MCF 10A (cell line): ENCODE data around the gene TRPC4AP. TPM values are rescaled to one million over a fixed set of nuclear protein-coding genes. Genes with fewer than 3 reads are reported as not detected.

Experiments
- BruUV-seq: library from RNA; stranded (reverse); fragments of 400-500 nt; replicated peaks from 2 replicates; lab custom pipeline; 2021; lab: Mats Ljungman, UMichigan
- CTCF ChIA-PET: fragments of 300-600 bp; sonication (Branson Sonifier 250); formaldehyde crosslinking; extraction: SDS; loops from one replicate; lab custom pipeline; 2021; ENCODE audit warnings: antibody characterized with exemption, inconsistent platforms; lab: Yijun Ruan, JAX
- POLR2A ChIA-PET: fragments of 300-600, 350-650 bp; sonication (Branson Sonifier 250); formaldehyde crosslinking; extraction: SDS; loops from one replicate; lab custom pipeline; 2020; ENCODE audit warnings: antibody characterized with exemption, inconsistent platforms; lab: Yijun Ruan, JAX
- DNase-seq: peaks from one replicate; pipeline ENCODE4 v3.0.0-alpha.2; 2018; ENCODE audit not compliant: unreplicated experiment
- H3K27ac Mint-ChIP-seq: one replicate; pipeline ENCODE4 v1.8.0; 2022; ENCODE audit warnings: mild to moderate bottlenecking, low read depth, mixed read lengths; ENCODE audit not compliant: unreplicated experiment
- H3K27me3 Mint-ChIP-seq: one replicate; pipeline ENCODE4 v1.8.0; 2022; ENCODE audit warnings: mixed read lengths; ENCODE audit not compliant: insufficient read depth, unreplicated experiment
- H3K36me3 Mint-ChIP-seq: one replicate; pipeline ENCODE4 v1.8.0; 2022; ENCODE audit warnings: mild to moderate bottlenecking, moderate library complexity, mixed read lengths; ENCODE audit not compliant: insufficient read depth, unreplicated experiment
- H3K4me1 Mint-ChIP-seq: one replicate; pipeline ENCODE4 v1.8.0; 2022; ENCODE audit warnings: mixed read lengths; ENCODE audit not compliant: insufficient read depth, unreplicated experiment
- H3K4me3 Mint-ChIP-seq: one replicate; pipeline ENCODE4 v1.8.0; 2022; ENCODE audit warnings: mild to moderate bottlenecking, moderate library complexity, mixed read lengths; ENCODE audit not compliant: unreplicated experiment
- H3K9me3 Mint-ChIP-seq: one replicate; pipeline ENCODE4 v1.8.0; 2022; ENCODE audit warnings: mixed read lengths; ENCODE audit not compliant: unreplicated experiment
- intact Hi-C: fragments of 100-400 bp; cut with micrococcal nuclease; formaldehyde crosslinking; loops from 2 replicates; pipeline ENCODE4 v1.14.1; 2022
- total RNA-seq: library from RNA; stranded (reverse); gene quantifications from 2 replicates; pipeline ENCODE4 v1.2.3, GENCODE V29; 2022
- TF ChIP-seq, protein P1 (sequence below): fragments of 200-600 bp; IDR thresholded peaks from one replicate; pipeline ENCODE4 v1.8.0; 2022; ENCODE audit warnings: antibody characterized with exemption, mild to moderate bottlenecking; ENCODE audit not compliant: unreplicated experiment

The TRPC4AP gene
- total RNA-seq, 1 experiment from 2014 or later = 51.8 TPM

DNA sequence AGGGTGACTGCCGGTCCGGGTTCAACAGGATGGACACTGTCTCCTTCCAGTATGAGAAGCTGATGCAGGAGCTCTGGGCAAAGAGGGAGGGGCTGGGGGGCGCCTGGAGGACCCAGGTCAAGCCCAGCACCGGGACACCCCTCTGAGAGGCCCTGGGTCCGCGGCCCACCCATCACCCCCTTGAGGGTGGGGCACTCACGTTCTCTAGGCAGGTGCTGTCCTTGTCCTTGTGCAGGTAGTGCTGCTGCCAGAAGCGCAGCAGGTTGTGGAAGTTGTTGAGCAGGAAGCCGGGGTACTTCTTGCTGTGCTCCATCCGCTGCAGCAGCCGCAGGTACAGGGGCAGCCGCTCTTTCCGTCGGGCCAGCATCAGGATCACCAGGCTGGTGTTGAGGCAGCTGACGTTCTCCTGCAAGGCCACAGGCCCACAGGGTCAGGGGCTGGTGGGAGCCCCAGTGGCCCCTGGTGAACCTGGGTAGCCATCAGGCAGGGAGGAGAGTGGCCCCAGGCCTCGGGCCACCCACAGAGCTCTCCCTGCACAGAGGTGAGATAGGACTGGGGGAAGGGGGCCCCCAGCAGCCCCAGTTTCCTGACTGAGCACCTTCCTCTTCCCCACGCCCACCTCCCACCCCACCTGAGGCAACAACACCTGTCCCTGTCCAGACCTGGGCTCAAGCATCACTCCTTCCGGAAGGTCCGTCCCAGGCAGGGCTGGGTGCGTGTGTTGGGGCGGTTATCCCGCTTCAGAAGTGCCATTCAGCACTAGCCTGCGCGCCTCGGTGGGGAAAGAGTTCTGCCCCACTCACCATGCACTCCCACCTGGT lies 89.2 kb downstream of the TRPC4AP start:
- no peak for DNase-seq
- intact Hi-C loops = no loop called here
- Mint-ChIP-seq H3K9me3 (no peaks in the 10 kb centered on the region), H3K27me3 (no peaks in the 10 kb centered on the region), H3K27ac (no peak overlapping the region), H3K4me1 (no peaks in the 10 kb centered on the region), H3K36me3 (peaks cover 78% of the 10 kb centered on the region), H3K4me3 (no peak overlapping the region)
- ChIA-PET POLR2A (interaction anchor here (0.7 kb wide), 1 partner anchor 10 kb away, joined by 3 read pairs; no protein-coding TSS in a partner anchor), CTCF (interaction anchor here (0.6 to 4.5 kb wide), 6 partner anchors 25 to 205 kb away, joined by 3 to 28 read pairs (median 3); no protein-coding TSS in a partner anchor)
- TF ChIP-seq, protein P1, sequence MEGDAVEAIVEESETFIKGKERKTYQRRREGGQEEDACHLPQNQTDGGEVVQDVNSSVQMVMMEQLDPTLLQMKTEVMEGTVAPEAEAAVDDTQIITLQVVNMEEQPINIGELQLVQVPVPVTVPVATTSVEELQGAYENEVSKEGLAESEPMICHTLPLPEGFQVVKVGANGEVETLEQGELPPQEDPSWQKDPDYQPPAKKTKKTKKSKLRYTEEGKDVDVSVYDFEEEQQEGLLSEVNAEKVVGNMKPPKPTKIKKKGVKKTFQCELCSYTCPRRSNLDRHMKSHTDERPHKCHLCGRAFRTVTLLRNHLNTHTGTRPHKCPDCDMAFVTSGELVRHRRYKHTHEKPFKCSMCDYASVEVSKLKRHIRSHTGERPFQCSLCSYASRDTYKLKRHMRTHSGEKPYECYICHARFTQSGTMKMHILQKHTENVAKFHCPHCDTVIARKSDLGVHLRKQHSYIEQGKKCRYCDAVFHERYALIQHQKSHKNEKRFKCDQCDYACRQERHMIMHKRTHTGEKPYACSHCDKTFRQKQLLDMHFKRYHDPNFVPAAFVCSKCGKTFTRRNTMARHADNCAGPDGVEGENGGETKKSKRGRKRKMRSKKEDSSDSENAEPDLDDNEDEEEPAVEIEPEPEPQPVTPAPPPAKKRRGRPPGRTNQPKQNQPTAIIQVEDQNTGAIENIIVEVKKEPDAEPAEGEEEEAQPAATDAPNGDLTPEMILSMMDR = no peak
- BruUV-seq = no TSS peak

DNA sequence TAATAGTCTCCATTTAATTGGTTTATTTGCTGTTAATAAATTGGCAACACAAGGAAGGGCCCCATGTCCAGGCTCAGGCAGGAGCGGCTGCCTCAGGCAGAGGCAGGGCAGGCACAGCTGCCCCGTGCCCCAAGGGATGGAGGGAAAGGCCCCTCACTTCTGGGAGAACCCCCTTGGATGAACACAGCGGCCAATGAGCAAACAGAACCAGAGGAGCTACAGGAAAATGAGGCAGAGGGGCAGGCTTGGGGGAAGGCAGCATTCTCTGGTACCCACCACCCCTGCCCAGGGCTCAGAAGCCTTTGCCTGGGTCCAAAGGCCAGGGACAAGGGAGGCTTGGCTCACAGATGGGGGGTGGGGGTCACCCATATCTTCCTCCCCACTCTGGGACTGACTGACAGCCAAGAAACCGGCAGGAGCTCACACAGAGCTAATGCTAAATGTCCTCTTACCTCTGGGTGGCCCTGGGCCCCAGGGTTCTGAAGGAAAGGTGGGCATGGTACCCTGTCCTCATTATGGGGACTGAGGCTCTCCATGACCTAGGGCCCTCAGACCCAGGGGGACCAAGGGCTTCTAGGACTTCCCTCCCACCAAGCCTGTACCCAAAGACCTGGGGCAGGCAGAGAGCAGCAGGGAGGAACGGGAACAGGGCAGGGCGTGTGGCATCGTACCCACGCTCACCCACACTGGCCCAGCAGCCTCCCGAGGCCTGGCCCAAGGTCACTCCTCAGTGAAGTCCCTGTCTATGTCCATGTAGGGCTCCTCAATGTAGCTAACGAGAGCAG lies 90.0 kb downstream of the TRPC4AP start:
- no peaks in the 10 kb centered on the region for H3K27me3 Mint-ChIP-seq
- BruUV-seq = no TSS peak

DNA sequence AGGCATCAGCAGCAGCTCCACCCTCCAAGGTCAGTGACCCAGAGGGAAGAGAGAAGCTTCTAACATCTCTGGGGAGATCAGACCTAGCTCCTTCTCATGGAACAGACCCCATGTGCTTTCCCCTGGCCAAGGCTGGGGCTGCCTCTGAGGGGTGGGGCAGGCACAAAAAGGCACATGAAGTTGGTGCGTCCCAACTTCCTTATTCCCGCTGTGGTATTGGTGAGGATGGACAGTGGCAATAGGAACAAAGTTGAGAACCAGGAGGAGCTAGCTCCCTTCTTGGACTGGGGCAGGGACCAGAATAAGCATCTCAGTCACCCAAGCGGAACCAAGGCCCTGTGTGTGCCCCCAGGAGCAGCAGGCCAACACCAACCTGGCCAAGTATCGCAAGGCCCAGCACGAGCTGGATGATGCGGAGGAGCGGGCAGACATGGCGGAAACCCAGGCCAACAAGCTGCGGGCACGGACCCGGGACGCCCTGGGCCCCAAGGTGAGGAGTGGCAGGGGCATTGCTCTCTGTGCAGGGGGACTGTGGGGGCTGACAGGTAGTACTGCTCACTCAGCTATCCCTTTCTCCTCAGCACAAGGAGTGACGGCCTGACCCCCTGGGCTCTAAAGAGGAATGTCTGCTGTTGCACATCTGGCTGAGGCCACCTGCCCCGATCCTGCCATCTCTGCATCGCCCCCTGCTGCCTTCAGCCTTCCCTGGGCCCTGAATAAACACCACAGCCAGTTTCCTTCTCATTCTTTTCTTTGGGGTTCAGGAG lies 90.8 kb downstream of the TRPC4AP start:
- CTCF ChIA-PET = interaction anchor here (0.5 to 4.5 kb wide), 7 partner anchors 23 to 168 kb away, joined by 3 to 28 read pairs (median 3); no protein-coding TSS in a partner anchor

More for the DNA sequence above, 90.0 kb downstream of the TRPC4AP start:
- Mint-ChIP-seq H3K36me3 (peaks cover 76% of the 10 kb centered on the region), H3K4me1 (no peaks in the 10 kb centered on the region), H3K4me3 (no peak overlapping the region), H3K9me3 (no peaks in the 10 kb centered on the region), H3K27ac (no peak overlapping the region)
- intact Hi-C loops = no loop called here
- ChIA-PET CTCF (interaction anchor here (0.6 to 4.5 kb wide), 7 partner anchors 25 to 206 kb away, joined by 3 to 28 read pairs (median 3); no protein-coding TSS in a partner anchor), POLR2A (interaction anchor here (0.7 kb wide), 1 partner anchor 11 kb away, joined by 3 read pairs; no protein-coding TSS in a partner anchor)
- TF ChIP-seq, protein P1 = no peak
- DNase-seq = no peak

More for the DNA sequence above, 90.8 kb downstream of the TRPC4AP start:
- no peaks in the 10 kb centered on the region for H3K27me3 Mint-ChIP-seq
- no peak overlapping the region for H3K4me3 Mint-ChIP-seq
- DNase-seq = no peak
- H3K9me3 Mint-ChIP-seq = no peaks in the 10 kb centered on the region
- TF ChIP-seq, protein P1 = peak; percentile 16
- no TSS peak for BruUV-seq
- H3K27ac Mint-ChIP-seq = no peak overlapping the region
- H3K36me3 Mint-ChIP-seq = peaks cover 74% of the 10 kb centered on the region
- POLR2A ChIA-PET = interaction anchor here (0.5 to 1.4 kb wide), 3 partner anchors 15 to 266 kb away, joined by 3 to 4 read pairs (median 3); no protein-coding TSS in a partner anchor
- H3K4me1 Mint-ChIP-seq = no peaks in the 10 kb centered on the region
- intact Hi-C loops = no loop called here
